Naive thymus-derived CD4-positive, alpha-beta T cell (primary cell): ENCODE measurements around the gene TUFM. TPM values are rescaled to one million over a fixed set of nuclear protein-coding genes. Genes with fewer than 3 reads are reported as not detected.

Experiments
- ATAC-seq: fragments of 150-1000 bp; cut with Tn5 transposase; 2 replicates; pipeline ENCODE4 v1.10.0; 2021; ENCODE audit warnings: mild to moderate bottlenecking, moderate library complexity
- CTCF ChIA-PET: fragments of 350-600 bp; sonication (Branson Sonifier 250); formaldehyde crosslinking; loops from one replicate; lab custom pipeline; 2021; ENCODE audit warnings: antibody characterized with exemption; lab: Charles Lee
- POLR2A ChIA-PET: fragments of 350-600 bp; sonication (Branson Sonifier 250); formaldehyde crosslinking; loops from one replicate; lab custom pipeline; 2021; ENCODE audit warnings: antibody characterized with exemption, inconsistent platforms; lab: Charles Lee
- DNase-seq, 9 donors: peaks; one replicate each; pipeline versions ENCODE4 v3.0.0 to v3.0.0-alpha.2; 2020 to 2022; ENCODE audit warnings: mixed read lengths in 1 of 9
- H3K27ac ChIP-seq: one replicate; pipeline ENCODE4 v1.7.0; 2013; ENCODE audit warnings: mild to moderate bottlenecking, low read depth, low read length, moderate library complexity
- H3K27me3 ChIP-seq, 2 donors: one replicate each; pipeline ENCODE4 v1.7.0; 2013; ENCODE audit warnings: low read length in 2 of 2, mild to moderate bottlenecking in 2 of 2, moderate library complexity in 2 of 2; ENCODE audit not compliant: control insufficient read depth in 2 of 2, insufficient read depth in 2 of 2
- H3K36me3 ChIP-seq, 3 experiments: 1 replicate in 2 of 3; 2 replicates in 1 of 3; pipeline ENCODE4 v1.7.0; 2013; ENCODE audit warnings: low read length in 3 of 3, mild to moderate bottlenecking in 3 of 3, moderate library complexity in 1 of 3; ENCODE audit not compliant: insufficient read depth in 3 of 3, control insufficient read depth in 2 of 3
- H3K4me1 ChIP-seq, 2 donors: one replicate each; pipeline ENCODE4 v1.7.0; 2013; ENCODE audit warnings: low read length in 2 of 2, mild to moderate bottlenecking in 2 of 2, moderate library complexity in 1 of 2; ENCODE audit not compliant: control insufficient read depth in 2 of 2, insufficient read depth in 2 of 2
- H3K4me3 ChIP-seq: 2 replicates; pipeline ENCODE4 v1.7.0; 2013; ENCODE audit warnings: mild to moderate bottlenecking, low read length
- H3K9me3 ChIP-seq, 3 experiments: 1 replicate in 2 of 3; 2 replicates in 1 of 3; pipeline ENCODE4 v1.7.0; 2013; ENCODE audit warnings: low read length in 3 of 3; ENCODE audit not compliant: control insufficient read depth in 2 of 3
- H3K27ac Mint-ChIP-seq, 9 donors: one replicate each; pipeline ENCODE4 v1.8.0; 2020 to 2022; ENCODE audit warnings: mixed read lengths in 9 of 9, mild to moderate bottlenecking in 8 of 9, moderate library complexity in 5 of 9, inconsistent platforms in 2 of 9
- H3K27me3 Mint-ChIP-seq, 5 donors: one replicate each; pipeline ENCODE4 v1.8.0; 2021 to 2022; ENCODE audit warnings: mixed read lengths in 5 of 5, mild to moderate bottlenecking in 1 of 5
- H3K36me3 Mint-ChIP-seq, 5 donors: one replicate each; pipeline ENCODE4 v1.8.0; 2020 to 2022; ENCODE audit warnings: mixed read lengths in 5 of 5, mild to moderate bottlenecking in 3 of 5, inconsistent platforms in 1 of 5
- H3K4me1 Mint-ChIP-seq, 7 donors: one replicate each; pipeline ENCODE4 v1.8.0; 2020 to 2022; ENCODE audit warnings: mixed read lengths in 7 of 7, mild to moderate bottlenecking in 3 of 7, inconsistent platforms in 1 of 7
- H3K4me3 Mint-ChIP-seq, 10 donors: one replicate each; pipeline ENCODE4 v1.8.0; 2020 to 2022; ENCODE audit warnings: mild to moderate bottlenecking in 10 of 10, mixed read lengths in 10 of 10, moderate library complexity in 6 of 10, inconsistent platforms in 2 of 10
- H3K9me3 Mint-ChIP-seq, 11 donors: one replicate each; pipeline ENCODE4 v1.8.0; 2020 to 2022; ENCODE audit warnings: mixed read lengths in 11 of 11, mild to moderate bottlenecking in 4 of 11, inconsistent platforms in 1 of 11, moderate library complexity in 1 of 11
- intact Hi-C, 2 donors: fragments of 100-400 bp; cut with micrococcal nuclease; formaldehyde crosslinking; loops; one replicate each; pipeline ENCODE4 v1.15.1; 2023
- polyA plus RNA-seq, 2 donors: library from polyadenylated mRNA; unstranded; fragments of 300-500 nt; fragmentation: Illumina TruSeq; gene quantifications; one replicate each; pipeline ENCODE4 v1.2.3, GENCODE V29; 2021
- total RNA-seq, 6 experiments: library from RNA in 5 of 6; stranded (reverse) in 5 of 6; gene quantifications; 1 replicate in 5 of 6; 2 replicates in 1 of 6; pipeline ENCODE4 v1.2.3 and lab custom pipeline; 2021 to 2026

The TUFM gene
- total and polyA plus RNA-seq, 7 experiments from 2014 or later: 89.7 to 140 (median 101) TPM

GRCh38 chr16:28876019-28876659, 30.0 kb upstream of the TUFM start:
- peaks cover 0 to 16% of the 10 kb centered on the region in 2 donors for H3K4me1 ChIP-seq
- H3K27me3 ChIP-seq: no peaks in the 10 kb centered on the region
- peaks cover 0 to 21% (median 0%) of the 10 kb centered on the region in 3 experiments for H3K36me3 ChIP-seq
- peaks cover 3 to 5% (median 5%) of the 10 kb centered on the region in 5 donors for H3K27me3 Mint-ChIP-seq
- ATAC-seq: no peak
- no peak overlapping the region for H3K4me3 Mint-ChIP-seq
- ChIA-PET CTCF (interaction anchor here (0.6 kb wide), 1 partner anchor 69 kb away, joined by 3 read pairs; no protein-coding TSS in a partner anchor), POLR2A (interaction anchor here (0.6 to 1.9 kb wide), 3 partner anchors 11 to 48 kb away, joined by 3 to 6 read pairs (median 3); partner anchors contain the start of genes RABEP2 and SH2B1)
- peaks cover 0 to 1% (median 0%) of the 10 kb centered on the region in 11 donors for H3K9me3 Mint-ChIP-seq
- H3K27ac Mint-ChIP-seq: no peak overlapping the region
- H3K9me3 ChIP-seq: no peaks in the 10 kb centered on the region
- peaks cover 0 to 18% (median 12%) of the 10 kb centered on the region in 7 donors for H3K4me1 Mint-ChIP-seq
- intact Hi-C loops: no loop called here
- peaks cover 0 to 2% (median 0%) of the 10 kb centered on the region in 5 donors for H3K36me3 Mint-ChIP-seq
- H3K27ac ChIP-seq: no peak overlapping the region
- no peak for DNase-seq
- H3K4me3 ChIP-seq: no peak overlapping the region

- POLR2A ChIA-PET: interaction anchor here (0.6 to 1.9 kb wide), 3 partner anchors 10 to 49 kb away, joined by 3 to 6 read pairs (median 3); partner anchors contain the start of genes RABEP2 and SH2B1
- H3K36me3 Mint-ChIP-seq: no peaks in the 10 kb centered on the region
- H3K4me1 Mint-ChIP-seq: peaks cover 0 to 12% (median 6%) of the 10 kb centered on the region in 7 donors
- CTCF ChIA-PET: interaction anchor here (0.9 to 1.5 kb wide), 2 partner anchors 61 to 67 kb away, joined by 3 read pairs; no protein-coding TSS in a partner anchor
- ATAC-seq (no peak), DNase-seq (no peak)
- no peak overlapping the region for H3K27ac Mint-ChIP-seq
- no peak overlapping the region for H3K4me3 Mint-ChIP-seq
- Histone ChIP-seq H3K36me3 (peaks cover 0 to 29% (median 0%) of the 10 kb centered on the region in 3 experiments), H3K27me3 (no peaks in the 10 kb centered on the region), H3K27ac (no peak overlapping the region), H3K4me3 (no peak overlapping the region), H3K4me1 (peaks cover 0 to 13% of the 10 kb centered on the region in 2 donors), H3K9me3 (no peaks in the 10 kb centered on the region)
- H3K27me3 Mint-ChIP-seq: no peaks in the 10 kb centered on the region
- H3K9me3 Mint-ChIP-seq: peaks cover 0 to 1% (median 0%) of the 10 kb centered on the region in 11 donors
- intact Hi-C loops: no loop called here
These were observed 29.2 kb upstream of the TUFM start for GRCh38 chr16:28875134-28876018.

- no peak overlapping the region for H3K4me3 ChIP-seq
- peaks cover 0 to 39% (median 0%) of the 10 kb centered on the region in 3 experiments for H3K36me3 ChIP-seq
- Mint-ChIP-seq H3K4me1 (peaks cover 0 to 12% (median 8%) of the 10 kb centered on the region in 7 donors), H3K27ac (no peak overlapping the region), H3K9me3 (peaks cover 0 to 1% (median 0%) of the 10 kb centered on the region in 11 donors), H3K27me3 (no peaks in the 10 kb centered on the region), H3K4me3 (no peak overlapping the region), H3K36me3 (peaks cover 0 to 5% (median 0%) of the 10 kb centered on the region in 5 donors)
- ChIA-PET CTCF (interaction anchor here (0.9 to 1.5 kb wide), 2 partner anchors 62 to 68 kb away, joined by 3 read pairs; no protein-coding TSS in a partner anchor), POLR2A (interaction anchor here (1.9 kb wide), 1 partner anchor 50 kb away, joined by 6 read pairs; the partner anchor contains the start of gene RABEP2)
- intact Hi-C loops: no loop called here
- DNase-seq (no peak), ATAC-seq (no peak)
- H3K27ac ChIP-seq: no peak overlapping the region
- no peaks in the 10 kb centered on the region for H3K27me3 ChIP-seq
- peaks cover 0 to 7% of the 10 kb centered on the region in 2 donors for H3K4me1 ChIP-seq
- H3K9me3 ChIP-seq: no peaks in the 10 kb centered on the region
These were observed 28.3 kb upstream of the TUFM start for GRCh38 chr16:28874406-28874805.

GRCh38 chr16:28873543-28874201, 27.5 kb upstream of the TUFM start:
- CTCF ChIA-PET: interaction anchor here (0.5 to 1.5 kb wide), 4 partner anchors 9 to 77 kb away, joined by 3 to 5 read pairs (median 3); partner anchors contain the start of gene NFATC2IP
- POLR2A ChIA-PET: no interaction called here
- Mint-ChIP-seq H3K9me3 (peaks cover 0 to 1% (median 0%) of the 10 kb centered on the region in 11 donors), H3K27me3 (no peaks in the 10 kb centered on the region), H3K4me3 (no peak overlapping the region), H3K27ac (no peak overlapping the region), H3K4me1 (peaks cover 0 to 8% (median under 1%) of the 10 kb centered on the region in 7 donors), H3K36me3 (peaks cover 0 to 9% (median 0%) of the 10 kb centered on the region in 5 donors)
- intact Hi-C loops: loop anchor here (1.0 kb wide), 1 partner anchor 72 kb away; no protein-coding TSS in a partner anchor
- DNase-seq: peak; percentile 39 to 66 (median 55)
- Histone ChIP-seq H3K4me1 (no peaks in the 10 kb centered on the region), H3K36me3 (peaks cover 0 to 46% (median 0%) of the 10 kb centered on the region in 3 experiments), H3K27me3 (no peaks in the 10 kb centered on the region), H3K9me3 (no peaks in the 10 kb centered on the region), H3K4me3 (no peak overlapping the region), H3K27ac (no peak overlapping the region)
- peak; percentile 92 for ATAC-seq

- no peak for DNase-seq
- CTCF ChIA-PET: interaction anchor here (0.8 to 1.3 kb wide), 2 partner anchors 8 to 72 kb away, joined by 3 to 5 read pairs; no protein-coding TSS in a partner anchor
- peaks cover 0 to 1% (median 0%) of the 10 kb centered on the region in 11 donors for H3K9me3 Mint-ChIP-seq
- H3K4me1 ChIP-seq: no peaks in the 10 kb centered on the region
- no peaks in the 10 kb centered on the region for H3K9me3 ChIP-seq
- H3K27ac ChIP-seq: no peak overlapping the region
- H3K4me3 ChIP-seq: no peak overlapping the region
- H3K4me1 Mint-ChIP-seq: peaks cover 0 to 8% (median 0%) of the 10 kb centered on the region in 7 donors
- ATAC-seq: no peak
- no peak overlapping the region for H3K27ac Mint-ChIP-seq
- H3K27me3 Mint-ChIP-seq: no peaks in the 10 kb centered on the region
- peaks cover 0 to 49% (median 0%) of the 10 kb centered on the region in 3 experiments for H3K36me3 ChIP-seq
- intact Hi-C loops: loop anchor here (1.0 kb wide), 1 partner anchor 72 kb away; no protein-coding TSS in a partner anchor
- H3K4me3 Mint-ChIP-seq: no peak overlapping the region
- POLR2A ChIA-PET: interaction anchor here (1.5 kb wide), 1 partner anchor 11 kb away, joined by 3 read pairs; no protein-coding TSS in a partner anchor
- H3K36me3 Mint-ChIP-seq: peaks cover 0 to 9% (median 0%) of the 10 kb centered on the region in 5 donors
- no peaks in the 10 kb centered on the region for H3K27me3 ChIP-seq
These were observed 26.8 kb upstream of the TUFM start for GRCh38 chr16:28872952-28873351.
